Measurements from ENCODE around the gene SUSD2.
"Not testable (repeated sequence)": the region's sequence is repeated elsewhere in the genome, so short reads cannot be mapped to it uniquely, and the experiment has no call there.

Gene SUSD2

GRCh38 chr22:24181088-24181995 is at the start of gene SUSD2:
SUSD2 (plus strand) TSS chr22:24181487; CDS start chr22:24181520, 33 bp downstream.
- peak; percentile 91 for DNase-seq (ENCODE audit: low spot score)

GRCh38 chr22:24133187-24133965 is 47.9 kb upstream of the SUSD2 start:
- DNase-seq (ENCODE audit: low spot score) = no peak

GRCh38 chr22:24134090-24134846 is 47.0 kb upstream of the SUSD2 start:
- DNase-seq (ENCODE audit: low spot score) = no peak

GRCh38 chr22:24136533-24136932 is 44.8 kb upstream of the SUSD2 start:
- DNase-seq (ENCODE audit: low spot score) = not testable (repeated sequence)

- DNase-seq (ENCODE audit: low spot score) = no peak
These were observed 43.7 kb upstream of the SUSD2 start for GRCh38 chr22:24137595-24137994.

- DNase-seq (ENCODE audit: low spot score) = no peak
These were observed 42.5 kb upstream of the SUSD2 start for GRCh38 chr22:24138649-24139420.

GRCh38 chr22:24140357-24140756 is 40.9 kb upstream of the SUSD2 start:
- DNase-seq (ENCODE audit: low spot score) = no peak

GRCh38 chr22:24141586-24141985 is 39.7 kb upstream of the SUSD2 start:
- DNase-seq (ENCODE audit: low spot score) = no peak

GRCh38 chr22:24142241-24142640 is 39.0 kb upstream of the SUSD2 start:
- DNase-seq (ENCODE audit: low spot score) = no peak

- no peak for DNase-seq (ENCODE audit: low spot score)
These were observed 38.5 kb upstream of the SUSD2 start for GRCh38 chr22:24142831-24143230.

- DNase-seq (ENCODE audit: low spot score) = no peak
These were observed 37.1 kb upstream of the SUSD2 start for GRCh38 chr22:24144056-24144777.

GRCh38 chr22:24144778-24145085 is 36.6 kb upstream of the SUSD2 start:
- no peak for DNase-seq (ENCODE audit: low spot score)

- no peak for DNase-seq (ENCODE audit: low spot score)
These were observed 35.7 kb upstream of the SUSD2 start for GRCh38 chr22:24145446-24146193.

- DNase-seq (ENCODE audit: low spot score) = no peak
These were observed 35.1 kb upstream of the SUSD2 start for GRCh38 chr22:24146194-24146616.

GRCh38 chr22:24146791-24147353 is 34.4 kb upstream of the SUSD2 start:
- DNase-seq (ENCODE audit: low spot score) = no peak

GRCh38 chr22:24147666-24148065 is 33.6 kb upstream of the SUSD2 start:
- no peak for DNase-seq (ENCODE audit: low spot score)

GRCh38 chr22:24148266-24149197 is 32.8 kb upstream of the SUSD2 start:
- no peak for DNase-seq (ENCODE audit: low spot score)

GRCh38 chr22:24149198-24149590 is 32.1 kb upstream of the SUSD2 start:
- DNase-seq (ENCODE audit: low spot score) = no peak

GRCh38 chr22:24153353-24153752 is 27.9 kb upstream of the SUSD2 start:
- no peak for DNase-seq (ENCODE audit: low spot score)
